Measurements from ENCODE around the gene MOCS1. TPM values are rescaled to one million over a fixed set of nuclear protein-coding genes. Genes with fewer than 3 reads are reported as not detected.

The MOCS1 gene
- total RNA-seq, 1 experiment from 2014 or later = 13.2 TPM

GRCh38 chr6:39948199-39948791 is 14.0 kb upstream of the MOCS1 start:
- DNase-seq (ENCODE audit: low read depth) = no peak

GRCh38 chr6:39947611-39948068 is 13.4 kb upstream of the MOCS1 start:
- no peak for DNase-seq (ENCODE audit: low read depth)

DNA sequence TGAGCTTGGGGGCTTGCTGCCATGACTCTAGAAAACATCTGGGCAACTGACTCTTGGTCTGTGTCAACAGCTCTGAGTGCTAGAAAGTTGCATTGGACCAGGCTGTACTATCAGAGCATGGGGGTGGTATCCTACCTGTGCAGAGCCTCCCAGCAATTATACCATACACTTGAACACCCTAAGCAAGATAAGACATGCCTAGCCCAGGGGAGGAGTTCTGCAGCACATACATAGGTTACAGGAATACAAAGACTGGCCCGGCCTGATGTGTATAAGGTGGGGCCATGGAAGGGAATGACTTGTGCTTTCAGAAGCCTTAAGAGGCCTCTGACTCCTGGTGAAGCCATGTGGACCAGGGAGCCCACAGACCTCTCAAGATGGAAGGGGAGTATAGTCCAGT is 11.4 kb upstream of the MOCS1 start:
- DNase-seq (ENCODE audit: low read depth) = no peak

- DNase-seq (ENCODE audit: low read depth) = no peak
Observed at GRCh38 chr6:39942903-39943580, 8.8 kb upstream of the MOCS1 start.

DNA sequence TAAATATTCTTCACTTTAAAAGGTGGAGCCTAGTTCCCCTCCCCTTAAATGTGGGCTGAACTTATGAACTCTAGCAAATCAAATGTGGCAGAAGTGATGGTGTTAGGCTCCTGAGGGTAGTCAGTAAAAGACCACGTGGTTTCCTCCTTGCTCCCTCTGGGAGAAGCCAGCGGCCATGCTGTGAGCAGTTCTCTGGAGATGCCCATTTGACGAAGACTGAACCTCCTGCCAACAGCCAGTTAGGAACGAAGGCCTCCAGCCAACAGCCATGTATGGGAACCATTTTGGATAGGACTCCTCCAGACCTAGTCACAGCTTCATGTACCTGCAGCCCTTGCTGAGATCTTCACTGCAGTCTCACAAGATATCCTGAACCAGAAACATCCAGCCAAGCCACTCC is 7.6 kb upstream of the MOCS1 start:
- no peak for DNase-seq (ENCODE audit: low read depth)

- DNase-seq (ENCODE audit: low read depth) = no peak
Observed at GRCh38 chr6:39941138-39941537, 6.9 kb upstream of the MOCS1 start.

DNA sequence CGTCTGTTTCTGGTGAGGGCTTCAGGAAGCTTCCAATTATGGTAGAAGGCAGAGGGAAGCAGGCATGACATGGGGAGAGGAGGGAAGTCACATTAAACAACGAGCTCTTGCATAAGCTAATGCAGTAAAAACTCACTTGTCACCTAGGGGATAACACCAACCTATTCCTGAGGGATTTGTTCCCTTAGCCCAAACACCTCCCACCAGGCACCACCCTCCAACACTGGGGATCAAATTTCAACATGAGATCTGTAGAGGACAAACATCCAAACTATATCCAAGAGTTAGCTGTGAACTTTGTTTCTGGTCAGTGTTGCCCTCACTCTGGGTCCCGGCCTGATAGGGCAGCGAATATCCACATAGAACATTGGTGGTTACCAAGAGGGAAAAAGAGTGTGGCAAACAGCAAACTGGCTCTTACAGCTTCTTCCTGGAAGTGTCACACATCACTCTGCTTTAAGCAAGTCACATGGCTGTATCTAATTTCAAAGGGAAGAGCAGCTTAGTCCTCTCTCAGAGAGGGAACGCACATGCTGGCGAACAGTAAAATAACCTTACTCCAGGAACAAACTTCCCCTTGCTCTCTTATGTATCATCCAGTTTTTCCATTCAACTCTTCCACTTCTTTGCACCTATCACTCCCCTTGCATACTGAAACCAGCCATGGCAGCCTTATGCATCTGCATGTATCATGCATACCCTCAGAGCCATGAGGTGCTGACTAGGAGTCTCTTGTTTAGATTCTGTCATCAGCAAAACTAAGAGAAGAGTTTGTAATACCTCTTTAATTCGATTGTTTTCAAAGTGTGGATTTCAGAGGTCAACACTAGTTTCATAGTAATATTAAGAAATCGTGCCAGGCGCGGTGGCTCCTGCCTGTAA is 4.8 kb upstream of the MOCS1 start:
- no peak for DNase-seq (ENCODE audit: low read depth)

DNA sequence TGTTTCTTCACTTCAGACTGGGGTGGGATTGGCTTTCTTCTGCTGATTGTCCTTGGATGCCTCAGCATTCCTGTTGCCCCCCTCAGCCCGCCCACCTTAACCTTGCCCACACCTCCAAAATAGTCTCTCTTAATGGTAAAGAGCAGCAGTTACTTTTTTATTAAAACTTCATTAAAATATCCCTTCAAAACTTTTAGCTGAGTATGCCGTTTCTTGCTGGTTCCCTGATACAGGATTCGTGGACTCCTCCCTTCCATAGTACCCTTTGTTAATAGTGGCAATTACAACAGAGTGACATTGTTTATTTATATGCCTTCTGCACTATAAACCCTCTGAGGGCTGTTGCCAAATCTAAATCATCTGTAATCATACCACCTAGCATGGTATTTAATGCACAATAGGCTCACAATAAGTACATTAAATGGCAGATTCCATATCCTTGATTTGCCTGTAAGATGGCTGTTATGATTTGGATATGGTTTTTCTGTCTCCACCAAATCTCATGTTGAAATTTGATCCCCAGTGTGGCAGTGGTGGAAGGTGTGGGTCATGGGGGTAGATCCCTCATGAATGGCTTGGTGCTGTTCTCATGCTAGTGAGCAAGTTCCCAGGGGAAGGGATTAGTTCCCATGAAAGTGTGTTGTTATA is 3.5 kb upstream of the MOCS1 start:
- DNase-seq (ENCODE audit: low read depth) = no peak

DNA sequence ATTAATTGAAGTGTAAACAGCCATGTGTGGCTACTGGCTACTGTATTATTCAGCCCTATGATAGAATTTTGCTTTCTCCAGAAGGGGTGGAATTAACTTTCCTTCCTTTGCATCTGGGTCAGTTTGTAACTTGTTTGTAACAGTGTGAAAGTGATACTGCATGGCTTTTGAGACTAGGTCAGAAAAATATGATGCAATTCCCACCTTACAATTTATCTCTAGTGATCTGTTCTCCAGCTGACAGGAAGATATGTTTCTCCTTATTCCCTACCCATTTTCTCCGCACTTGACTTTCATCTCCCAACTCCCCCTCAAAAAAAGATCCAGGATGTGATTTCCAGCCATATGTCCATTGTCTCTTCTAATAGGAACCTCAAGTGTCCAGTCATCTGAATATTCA is 2.6 kb upstream of the MOCS1 start:
- no peak for DNase-seq (ENCODE audit: low read depth)

- no peak for DNase-seq (ENCODE audit: low read depth)
Observed at GRCh38 chr6:39935241-39935640, 979 bp upstream of the MOCS1 start.

GRCh38 chr6:39933669-39934130 is 562 bp downstream of the MOCS1 start:
- DNase-seq (ENCODE audit: low read depth) = no peak

GRCh38 chr6:39932386-39932910 is 1.8 kb downstream of the MOCS1 start:
- no peak for DNase-seq (ENCODE audit: low read depth)

DNA sequence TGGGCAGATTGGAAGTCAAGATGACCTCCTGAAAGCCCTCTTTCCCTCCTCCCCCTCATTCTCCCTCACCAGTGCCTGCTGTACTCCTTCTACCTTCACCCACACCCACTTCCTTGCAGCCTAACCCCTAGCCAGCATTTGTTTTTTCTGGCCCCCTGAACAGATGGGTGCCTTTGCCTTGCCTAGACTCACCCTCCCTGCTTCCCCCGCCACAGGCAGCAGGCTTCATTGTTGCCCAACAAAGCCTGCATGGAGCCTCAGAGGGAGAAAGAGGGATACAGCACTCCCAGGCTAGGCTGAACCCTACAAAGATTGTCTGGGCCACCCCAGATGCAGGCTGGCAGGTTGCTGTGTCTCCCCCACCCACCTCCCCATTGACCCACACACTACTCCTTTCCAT is 2.7 kb downstream of the MOCS1 start:
- DNase-seq (ENCODE audit: low read depth) = no peak

DNA sequence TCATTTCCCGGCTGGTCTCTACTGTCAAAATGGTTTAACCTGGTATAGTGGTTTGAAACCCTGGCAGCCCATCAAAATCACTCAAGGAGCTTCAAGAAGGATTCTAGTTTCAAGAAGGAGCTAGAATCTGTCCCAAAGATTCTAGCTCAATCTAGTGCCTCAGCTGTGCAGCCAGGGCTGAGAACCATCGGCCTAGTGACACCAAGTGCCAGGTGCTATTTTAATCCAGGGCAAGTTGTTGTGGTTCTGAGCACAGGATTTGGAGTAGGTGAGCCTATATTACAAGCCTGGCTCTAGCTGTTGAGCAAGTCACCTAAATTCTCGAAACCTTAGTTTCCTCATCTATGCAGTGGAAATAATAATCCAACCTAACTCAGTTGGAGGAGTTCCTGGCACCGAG is 3.7 kb downstream of the MOCS1 start:
- DNase-seq (ENCODE audit: low read depth) = no peak

DNA sequence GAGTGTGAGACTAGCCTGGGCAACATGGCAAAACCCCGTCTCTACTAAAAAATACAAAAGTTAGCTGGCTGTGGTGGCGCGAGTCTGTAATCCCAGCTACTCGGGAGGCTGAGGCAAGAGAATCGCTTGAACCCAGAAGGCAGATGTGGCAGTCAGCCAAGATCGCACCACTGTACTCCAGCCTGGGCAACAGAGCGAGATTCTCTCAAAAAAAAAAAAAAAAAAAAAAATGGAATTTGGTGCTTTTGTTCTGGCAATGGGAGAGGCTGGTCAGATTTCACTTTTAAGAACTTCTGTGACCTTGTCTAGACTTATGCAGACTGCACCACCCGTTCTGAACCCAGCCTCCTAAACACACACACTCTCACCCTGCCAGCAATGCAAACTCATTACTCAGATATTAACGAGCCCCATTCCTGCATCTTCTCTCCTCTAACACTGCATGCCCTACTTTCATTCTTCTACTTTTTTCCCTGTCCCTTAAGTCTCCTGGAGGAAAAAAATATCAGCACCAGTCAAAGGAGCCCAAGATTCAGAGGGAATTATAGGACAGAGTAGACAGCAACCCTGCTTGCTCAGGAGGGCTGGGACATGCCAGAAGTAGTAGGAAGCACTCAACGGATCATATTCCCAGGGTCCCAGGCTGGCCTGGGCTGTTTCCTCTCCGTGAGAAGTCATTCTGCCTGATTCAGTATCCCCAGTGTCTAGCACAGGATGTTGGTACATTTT is 4.4 kb downstream of the MOCS1 start:
- DNase-seq (ENCODE audit: low read depth) = peak; percentile 21

DNA sequence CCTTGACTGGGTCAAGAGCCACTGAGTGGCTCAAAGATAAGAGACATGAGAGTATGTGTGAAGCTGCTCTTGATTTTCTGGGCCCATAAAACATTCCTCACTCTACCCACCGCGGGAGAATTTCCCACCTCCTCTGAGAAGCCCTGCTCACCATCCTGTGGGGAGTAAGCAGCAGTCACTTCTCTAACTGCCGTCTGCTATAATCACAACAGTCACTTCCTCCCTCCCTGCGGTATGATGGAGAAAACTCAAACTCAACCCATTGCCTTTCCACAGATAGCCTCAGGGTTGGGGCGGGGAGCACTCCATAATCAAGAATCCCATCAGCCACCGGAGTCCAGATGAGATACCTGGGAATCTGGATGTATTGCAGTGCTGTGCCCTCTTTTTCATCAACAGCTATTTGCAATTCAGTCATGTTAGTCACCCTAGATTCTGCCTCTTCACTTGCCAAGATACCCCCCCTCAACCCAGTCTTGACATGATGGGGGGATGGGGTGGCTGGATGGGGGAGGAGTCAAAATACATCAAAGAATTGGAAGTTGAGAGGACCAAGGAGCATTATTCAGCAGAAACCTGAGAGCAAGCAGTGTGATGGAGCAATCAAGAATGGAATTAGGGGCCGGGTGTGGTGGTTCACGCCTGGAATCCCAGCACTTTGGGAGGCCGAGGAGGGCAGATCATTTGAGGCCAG is 5.1 kb downstream of the MOCS1 start:
- peak; percentile 38 for DNase-seq (ENCODE audit: low read depth)

GRCh38 chr6:39927159-39927558 is 7.1 kb downstream of the MOCS1 start:
- DNase-seq (ENCODE audit: low read depth) = peak; percentile 61

GRCh38 chr6:39926668-39927067 is 7.6 kb downstream of the MOCS1 start:
- no peak for DNase-seq (ENCODE audit: low read depth)

GRCh38 chr6:39925931-39926290 is 8.4 kb downstream of the MOCS1 start:
- DNase-seq (ENCODE audit: low read depth) = no peak

GRCh38 chr6:39925191-39925930 is 8.9 kb downstream of the MOCS1 start:
- no peak for DNase-seq (ENCODE audit: low read depth)
